Endodermal cell (in vitro differentiated cells): ENCODE results near the gene ATXN10. TPM values are rescaled to one million over a fixed set of nuclear protein-coding genes. Genes with fewer than 3 reads are reported as not detected.

Experiments used
- DNase-seq: peaks from one replicate; pipeline ENCODE4 v3.0.0-alpha.2; 2017
- H3K27ac ChIP-seq: 2 replicates; pipeline ENCODE4 v1.5.1; 2013; ENCODE audit warnings: mild to moderate bottlenecking, low read depth, low read length, moderate library complexity
- H3K27me3 ChIP-seq: 2 replicates; pipeline ENCODE4 v1.6.1; 2013; ENCODE audit warnings: mild to moderate bottlenecking, low read length, moderate library complexity; ENCODE audit not compliant: insufficient read depth, control insufficient read depth, poor library complexity, severe bottlenecking
- H3K36me3 ChIP-seq: 2 replicates; pipeline ENCODE4 v1.7.0; 2013; ENCODE audit warnings: mild to moderate bottlenecking, low read length, moderate library complexity; ENCODE audit not compliant: control insufficient read depth, insufficient read depth
- H3K4me1 ChIP-seq: one replicate; pipeline ENCODE4 v1.7.0; 2013; ENCODE audit warnings: low read length; ENCODE audit not compliant: control insufficient read depth, insufficient read depth
- H3K4me3 ChIP-seq: 2 replicates; pipeline ENCODE4 v1.5.1; 2013; ENCODE audit warnings: mild to moderate bottlenecking, low read length, moderate library complexity
- H3K9ac ChIP-seq: 2 replicates; pipeline ENCODE4 v1.6.1; 2013; ENCODE audit warnings: mild to moderate bottlenecking, low read length, moderate library complexity; ENCODE audit not compliant: poor library complexity, severe bottlenecking; ENCODE audit errors: extremely low read depth
- H3K9me3 ChIP-seq: 2 replicates; pipeline ENCODE4 v1.6.1; 2013; ENCODE audit warnings: mild to moderate bottlenecking, low read length, moderate library complexity; ENCODE audit not compliant: control insufficient read depth
- H3K27ac Mint-ChIP-seq: 2 replicates; pipeline ENCODE4 v1.8.0; 2020; ENCODE audit warnings: mixed read lengths
- H3K27me3 Mint-ChIP-seq: 2 replicates; pipeline ENCODE4 v1.8.0; 2021; ENCODE audit warnings: mild to moderate bottlenecking, mixed read lengths; ENCODE audit not compliant: insufficient read depth
- H3K36me3 Mint-ChIP-seq: 2 replicates; pipeline ENCODE4 v1.8.0; 2020; ENCODE audit warnings: low read depth, mixed read lengths
- H3K4me1 Mint-ChIP-seq: 2 replicates; pipeline ENCODE4 v1.8.0; 2020; ENCODE audit warnings: mixed read lengths
- H3K4me3 Mint-ChIP-seq: 2 replicates; pipeline ENCODE4 v1.8.0; 2020; ENCODE audit warnings: mild to moderate bottlenecking, moderate library complexity, mixed read lengths
- H3K9me3 Mint-ChIP-seq: 2 replicates; pipeline ENCODE4 v1.8.0; 2020; ENCODE audit warnings: mild to moderate bottlenecking, mixed read lengths
- WGBS, 2 experiments: methylation state at CpG; one replicate each; pipeline versions ENCODE4 v1.1.5 to v1.1.7; 2013; ENCODE audit warnings: missing lambda C conversion rate in 2 of 2, mixed read lengths in 1 of 2; ENCODE audit not compliant: insufficient coverage in 1 of 2, insufficient read length in 1 of 2; 5-methylcytosine and 5-hydroxymethylcytosine counted together
- total RNA-seq, 2 donors: library from RNA; stranded (reverse); fragmentation: NEBNext Ultra II Directional in 1 of 2; extraction: Animal tissue kit (Norgen Biotek cat#: 25700) in 1 of 2; gene quantifications; 2 replicates in 1 of 2; 3 replicates in 1 of 2; pipeline ENCODE4 v1.2.1, GENCODE V29; 2021
- TF ChIP-seq, protein P1 (sequence below): fragments of 200-600 bp; sonication (generic); conservative IDR thresholded peaks from 2 replicates; pipeline ENCODE4 v1.5.0; 2021; ENCODE audit warnings: antibody characterized with exemption, mild to moderate bottlenecking

Gene ATXN10
- total RNA-seq, 2 donors from 2014 or later: 223 to 266 TPM

DNA sequence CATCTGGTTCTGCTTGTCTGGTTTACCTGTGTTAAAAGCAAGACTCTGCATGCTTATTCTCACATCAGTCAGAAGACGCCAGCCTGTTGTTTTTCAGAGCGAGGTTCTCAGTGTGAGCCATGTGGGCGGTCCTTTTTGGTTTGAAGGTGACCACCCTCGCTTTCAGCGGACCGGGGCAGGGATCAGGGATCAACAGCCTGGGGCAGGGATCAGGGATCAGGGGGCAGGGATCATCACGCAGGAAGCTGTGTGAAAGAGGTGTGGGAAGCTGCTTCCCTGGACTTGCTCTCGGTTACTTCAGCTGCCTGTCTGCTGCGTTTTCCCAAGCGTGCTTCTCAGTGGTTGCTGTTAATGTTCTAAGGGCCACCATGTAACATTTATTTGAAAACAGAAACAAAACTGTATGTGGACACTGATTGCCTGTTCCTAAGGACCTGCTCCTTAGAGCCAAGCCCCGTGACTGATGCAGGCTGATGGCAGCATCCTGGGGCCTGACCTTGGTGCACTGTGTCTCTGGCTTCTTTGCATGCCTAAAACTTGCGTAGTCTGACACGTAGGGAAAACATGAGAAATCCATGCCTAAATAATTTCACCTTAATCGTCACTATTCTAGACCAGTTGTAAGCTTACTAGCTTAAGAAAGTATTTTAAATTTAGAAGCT, 146.9 kb downstream of the ATXN10 start:
- Mint-ChIP-seq H3K9me3 (no peaks in the 10 kb centered on the region), H3K4me3 (no peak overlapping the region), H3K27ac (peak overlapping the region; percentile 81)

DNA sequence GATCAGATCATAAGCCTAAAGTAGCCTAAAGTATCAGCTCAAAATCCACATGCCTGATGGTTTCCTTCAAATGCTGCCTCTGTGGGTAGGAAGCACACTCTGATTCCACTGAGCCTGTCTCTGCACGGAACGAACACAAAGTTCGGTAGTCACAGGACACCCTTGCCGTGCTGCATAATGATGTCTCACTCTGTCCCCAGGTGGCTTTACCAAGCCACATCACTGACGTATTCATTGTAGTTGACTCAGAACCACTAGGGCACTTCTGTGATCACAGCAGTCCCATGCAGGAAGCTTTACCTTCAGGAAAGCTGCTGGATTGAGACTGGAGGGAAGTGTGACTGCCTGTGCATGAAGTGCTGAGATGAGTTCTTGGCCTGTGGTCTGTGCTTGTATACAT, 147.7 kb downstream of the ATXN10 start:
- H3K4me1 ChIP-seq: no peaks in the 10 kb centered on the region
- Mint-ChIP-seq H3K27ac (no peak overlapping the region), H3K9me3 (no peaks in the 10 kb centered on the region), H3K4me1 (peaks cover 11% of the 10 kb centered on the region), H3K36me3 (peaks cover 37% of the 10 kb centered on the region), H3K27me3 (no peaks in the 10 kb centered on the region), H3K4me3 (no peak overlapping the region)
- no peak for DNase-seq
- no peak overlapping the region for H3K9ac ChIP-seq
- TF ChIP-seq, protein P1, sequence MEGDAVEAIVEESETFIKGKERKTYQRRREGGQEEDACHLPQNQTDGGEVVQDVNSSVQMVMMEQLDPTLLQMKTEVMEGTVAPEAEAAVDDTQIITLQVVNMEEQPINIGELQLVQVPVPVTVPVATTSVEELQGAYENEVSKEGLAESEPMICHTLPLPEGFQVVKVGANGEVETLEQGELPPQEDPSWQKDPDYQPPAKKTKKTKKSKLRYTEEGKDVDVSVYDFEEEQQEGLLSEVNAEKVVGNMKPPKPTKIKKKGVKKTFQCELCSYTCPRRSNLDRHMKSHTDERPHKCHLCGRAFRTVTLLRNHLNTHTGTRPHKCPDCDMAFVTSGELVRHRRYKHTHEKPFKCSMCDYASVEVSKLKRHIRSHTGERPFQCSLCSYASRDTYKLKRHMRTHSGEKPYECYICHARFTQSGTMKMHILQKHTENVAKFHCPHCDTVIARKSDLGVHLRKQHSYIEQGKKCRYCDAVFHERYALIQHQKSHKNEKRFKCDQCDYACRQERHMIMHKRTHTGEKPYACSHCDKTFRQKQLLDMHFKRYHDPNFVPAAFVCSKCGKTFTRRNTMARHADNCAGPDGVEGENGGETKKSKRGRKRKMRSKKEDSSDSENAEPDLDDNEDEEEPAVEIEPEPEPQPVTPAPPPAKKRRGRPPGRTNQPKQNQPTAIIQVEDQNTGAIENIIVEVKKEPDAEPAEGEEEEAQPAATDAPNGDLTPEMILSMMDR: no peak
- no peaks in the 10 kb centered on the region for H3K9me3 ChIP-seq
- no peak overlapping the region for H3K27ac ChIP-seq
- 90 to 95% methylated on average over 5 of the region's 5 CpGs for WGBS, 2 experiments
- no peaks in the 10 kb centered on the region for H3K27me3 ChIP-seq
- H3K4me3 ChIP-seq: no peak overlapping the region
- H3K36me3 ChIP-seq: peaks cover 22% of the 10 kb centered on the region

More for the DNA sequence above, 146.9 kb downstream of the ATXN10 start:
- Histone ChIP-seq H3K27ac (peak overlapping the region; percentile 59), H3K4me3 (no peak overlapping the region), H3K36me3 (peaks cover 29% of the 10 kb centered on the region), H3K4me1 (no peaks in the 10 kb centered on the region), H3K27me3 (no peaks in the 10 kb centered on the region), H3K9me3 (no peaks in the 10 kb centered on the region), H3K9ac (no peak overlapping the region)
- peak; percentile 73 for DNase-seq
- TF ChIP-seq, protein P1: no peak
- WGBS, 2 experiments: 72 to 81% methylated on average over 8 to 14 of the region's 14 CpGs
- Mint-ChIP-seq H3K27me3 (no peaks in the 10 kb centered on the region), H3K4me1 (peaks cover 11% of the 10 kb centered on the region), H3K36me3 (peaks cover 44% of the 10 kb centered on the region)

DNA sequence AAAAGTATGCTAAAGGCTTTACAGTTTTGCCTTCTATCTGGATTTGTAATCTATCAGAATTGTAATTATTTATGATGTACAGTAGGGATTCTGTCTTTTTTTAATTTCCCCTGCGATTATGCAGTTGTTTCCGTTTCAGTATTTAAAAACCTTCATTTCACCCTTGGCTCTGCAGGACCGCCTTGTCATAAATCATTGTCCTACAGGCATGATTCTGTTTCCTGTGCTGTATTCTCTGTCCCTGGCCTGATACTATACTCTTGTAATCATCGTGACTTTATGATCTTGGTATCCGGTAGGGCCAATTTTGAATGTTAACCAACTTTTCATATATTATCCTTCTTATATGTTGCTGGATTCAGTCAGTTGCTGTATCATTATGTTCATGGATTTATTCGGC, 151.7 kb downstream of the ATXN10 start:
- peaks cover 37% of the 10 kb centered on the region for H3K36me3 ChIP-seq
- Mint-ChIP-seq H3K36me3 (peaks cover 34% of the 10 kb centered on the region), H3K4me1 (peaks cover 4% of the 10 kb centered on the region), H3K4me3 (no peak overlapping the region), H3K9me3 (no peaks in the 10 kb centered on the region), H3K27ac (no peak overlapping the region), H3K27me3 (no peaks in the 10 kb centered on the region)
- H3K4me1 ChIP-seq: no peaks in the 10 kb centered on the region
- H3K27ac ChIP-seq: no peak overlapping the region
- H3K9me3 ChIP-seq: peaks cover 10% of the 10 kb centered on the region
- no peaks in the 10 kb centered on the region for H3K27me3 ChIP-seq
- no peak overlapping the region for H3K9ac ChIP-seq
- H3K4me3 ChIP-seq: no peak overlapping the region
- no peak for DNase-seq
- TF ChIP-seq, protein P1: no peak
- 94 to 96% methylated on average over 3 to 6 of the region's 6 CpGs for WGBS, 2 experiments
